ENCODE data around the gene SPON1.

GRCh38 chr11:14141676-14142075 lies 179.2 kb downstream of the SPON1 start:
- TF ChIP-seq, protein P1, sequence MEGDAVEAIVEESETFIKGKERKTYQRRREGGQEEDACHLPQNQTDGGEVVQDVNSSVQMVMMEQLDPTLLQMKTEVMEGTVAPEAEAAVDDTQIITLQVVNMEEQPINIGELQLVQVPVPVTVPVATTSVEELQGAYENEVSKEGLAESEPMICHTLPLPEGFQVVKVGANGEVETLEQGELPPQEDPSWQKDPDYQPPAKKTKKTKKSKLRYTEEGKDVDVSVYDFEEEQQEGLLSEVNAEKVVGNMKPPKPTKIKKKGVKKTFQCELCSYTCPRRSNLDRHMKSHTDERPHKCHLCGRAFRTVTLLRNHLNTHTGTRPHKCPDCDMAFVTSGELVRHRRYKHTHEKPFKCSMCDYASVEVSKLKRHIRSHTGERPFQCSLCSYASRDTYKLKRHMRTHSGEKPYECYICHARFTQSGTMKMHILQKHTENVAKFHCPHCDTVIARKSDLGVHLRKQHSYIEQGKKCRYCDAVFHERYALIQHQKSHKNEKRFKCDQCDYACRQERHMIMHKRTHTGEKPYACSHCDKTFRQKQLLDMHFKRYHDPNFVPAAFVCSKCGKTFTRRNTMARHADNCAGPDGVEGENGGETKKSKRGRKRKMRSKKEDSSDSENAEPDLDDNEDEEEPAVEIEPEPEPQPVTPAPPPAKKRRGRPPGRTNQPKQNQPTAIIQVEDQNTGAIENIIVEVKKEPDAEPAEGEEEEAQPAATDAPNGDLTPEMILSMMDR (conservative IDR thresholded peaks at IDR 0.05; ENCODE audit: low read depth in 2 of 2) = no peak
- no peak for TF ChIP-seq POLR2AphosphoS5 (IDR thresholded peaks at IDR 0.05; ENCODE audit: low read depth)
- TF ChIP-seq, protein P2, sequence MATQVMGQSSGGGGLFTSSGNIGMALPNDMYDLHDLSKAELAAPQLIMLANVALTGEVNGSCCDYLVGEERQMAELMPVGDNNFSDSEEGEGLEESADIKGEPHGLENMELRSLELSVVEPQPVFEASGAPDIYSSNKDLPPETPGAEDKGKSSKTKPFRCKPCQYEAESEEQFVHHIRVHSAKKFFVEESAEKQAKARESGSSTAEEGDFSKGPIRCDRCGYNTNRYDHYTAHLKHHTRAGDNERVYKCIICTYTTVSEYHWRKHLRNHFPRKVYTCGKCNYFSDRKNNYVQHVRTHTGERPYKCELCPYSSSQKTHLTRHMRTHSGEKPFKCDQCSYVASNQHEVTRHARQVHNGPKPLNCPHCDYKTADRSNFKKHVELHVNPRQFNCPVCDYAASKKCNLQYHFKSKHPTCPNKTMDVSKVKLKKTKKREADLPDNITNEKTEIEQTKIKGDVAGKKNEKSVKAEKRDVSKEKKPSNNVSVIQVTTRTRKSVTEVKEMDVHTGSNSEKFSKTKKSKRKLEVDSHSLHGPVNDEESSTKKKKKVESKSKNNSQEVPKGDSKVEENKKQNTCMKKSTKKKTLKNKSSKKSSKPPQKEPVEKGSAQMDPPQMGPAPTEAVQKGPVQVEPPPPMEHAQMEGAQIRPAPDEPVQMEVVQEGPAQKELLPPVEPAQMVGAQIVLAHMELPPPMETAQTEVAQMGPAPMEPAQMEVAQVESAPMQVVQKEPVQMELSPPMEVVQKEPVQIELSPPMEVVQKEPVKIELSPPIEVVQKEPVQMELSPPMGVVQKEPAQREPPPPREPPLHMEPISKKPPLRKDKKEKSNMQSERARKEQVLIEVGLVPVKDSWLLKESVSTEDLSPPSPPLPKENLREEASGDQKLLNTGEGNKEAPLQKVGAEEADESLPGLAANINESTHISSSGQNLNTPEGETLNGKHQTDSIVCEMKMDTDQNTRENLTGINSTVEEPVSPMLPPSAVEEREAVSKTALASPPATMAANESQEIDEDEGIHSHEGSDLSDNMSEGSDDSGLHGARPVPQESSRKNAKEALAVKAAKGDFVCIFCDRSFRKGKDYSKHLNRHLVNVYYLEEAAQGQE (IDR thresholded peaks at IDR 0.05; ENCODE audit: unreplicated experiment) = no peak
- TF ChIP-seq ZNF114 (CRISPR knock-in tag; IDR thresholded peaks at IDR 0.05) = no peak
- TF ChIP-seq EZH2 (IDR thresholded peaks at IDR 0.05; ENCODE audit: low read depth, unreplicated experiment) = no peak
- TF ChIP-seq CREB1 (CRISPR knock-in tag; IDR thresholded peaks at IDR 0.05; ENCODE audit: low read depth) = no peak
- TF ChIP-seq, protein P3, sequence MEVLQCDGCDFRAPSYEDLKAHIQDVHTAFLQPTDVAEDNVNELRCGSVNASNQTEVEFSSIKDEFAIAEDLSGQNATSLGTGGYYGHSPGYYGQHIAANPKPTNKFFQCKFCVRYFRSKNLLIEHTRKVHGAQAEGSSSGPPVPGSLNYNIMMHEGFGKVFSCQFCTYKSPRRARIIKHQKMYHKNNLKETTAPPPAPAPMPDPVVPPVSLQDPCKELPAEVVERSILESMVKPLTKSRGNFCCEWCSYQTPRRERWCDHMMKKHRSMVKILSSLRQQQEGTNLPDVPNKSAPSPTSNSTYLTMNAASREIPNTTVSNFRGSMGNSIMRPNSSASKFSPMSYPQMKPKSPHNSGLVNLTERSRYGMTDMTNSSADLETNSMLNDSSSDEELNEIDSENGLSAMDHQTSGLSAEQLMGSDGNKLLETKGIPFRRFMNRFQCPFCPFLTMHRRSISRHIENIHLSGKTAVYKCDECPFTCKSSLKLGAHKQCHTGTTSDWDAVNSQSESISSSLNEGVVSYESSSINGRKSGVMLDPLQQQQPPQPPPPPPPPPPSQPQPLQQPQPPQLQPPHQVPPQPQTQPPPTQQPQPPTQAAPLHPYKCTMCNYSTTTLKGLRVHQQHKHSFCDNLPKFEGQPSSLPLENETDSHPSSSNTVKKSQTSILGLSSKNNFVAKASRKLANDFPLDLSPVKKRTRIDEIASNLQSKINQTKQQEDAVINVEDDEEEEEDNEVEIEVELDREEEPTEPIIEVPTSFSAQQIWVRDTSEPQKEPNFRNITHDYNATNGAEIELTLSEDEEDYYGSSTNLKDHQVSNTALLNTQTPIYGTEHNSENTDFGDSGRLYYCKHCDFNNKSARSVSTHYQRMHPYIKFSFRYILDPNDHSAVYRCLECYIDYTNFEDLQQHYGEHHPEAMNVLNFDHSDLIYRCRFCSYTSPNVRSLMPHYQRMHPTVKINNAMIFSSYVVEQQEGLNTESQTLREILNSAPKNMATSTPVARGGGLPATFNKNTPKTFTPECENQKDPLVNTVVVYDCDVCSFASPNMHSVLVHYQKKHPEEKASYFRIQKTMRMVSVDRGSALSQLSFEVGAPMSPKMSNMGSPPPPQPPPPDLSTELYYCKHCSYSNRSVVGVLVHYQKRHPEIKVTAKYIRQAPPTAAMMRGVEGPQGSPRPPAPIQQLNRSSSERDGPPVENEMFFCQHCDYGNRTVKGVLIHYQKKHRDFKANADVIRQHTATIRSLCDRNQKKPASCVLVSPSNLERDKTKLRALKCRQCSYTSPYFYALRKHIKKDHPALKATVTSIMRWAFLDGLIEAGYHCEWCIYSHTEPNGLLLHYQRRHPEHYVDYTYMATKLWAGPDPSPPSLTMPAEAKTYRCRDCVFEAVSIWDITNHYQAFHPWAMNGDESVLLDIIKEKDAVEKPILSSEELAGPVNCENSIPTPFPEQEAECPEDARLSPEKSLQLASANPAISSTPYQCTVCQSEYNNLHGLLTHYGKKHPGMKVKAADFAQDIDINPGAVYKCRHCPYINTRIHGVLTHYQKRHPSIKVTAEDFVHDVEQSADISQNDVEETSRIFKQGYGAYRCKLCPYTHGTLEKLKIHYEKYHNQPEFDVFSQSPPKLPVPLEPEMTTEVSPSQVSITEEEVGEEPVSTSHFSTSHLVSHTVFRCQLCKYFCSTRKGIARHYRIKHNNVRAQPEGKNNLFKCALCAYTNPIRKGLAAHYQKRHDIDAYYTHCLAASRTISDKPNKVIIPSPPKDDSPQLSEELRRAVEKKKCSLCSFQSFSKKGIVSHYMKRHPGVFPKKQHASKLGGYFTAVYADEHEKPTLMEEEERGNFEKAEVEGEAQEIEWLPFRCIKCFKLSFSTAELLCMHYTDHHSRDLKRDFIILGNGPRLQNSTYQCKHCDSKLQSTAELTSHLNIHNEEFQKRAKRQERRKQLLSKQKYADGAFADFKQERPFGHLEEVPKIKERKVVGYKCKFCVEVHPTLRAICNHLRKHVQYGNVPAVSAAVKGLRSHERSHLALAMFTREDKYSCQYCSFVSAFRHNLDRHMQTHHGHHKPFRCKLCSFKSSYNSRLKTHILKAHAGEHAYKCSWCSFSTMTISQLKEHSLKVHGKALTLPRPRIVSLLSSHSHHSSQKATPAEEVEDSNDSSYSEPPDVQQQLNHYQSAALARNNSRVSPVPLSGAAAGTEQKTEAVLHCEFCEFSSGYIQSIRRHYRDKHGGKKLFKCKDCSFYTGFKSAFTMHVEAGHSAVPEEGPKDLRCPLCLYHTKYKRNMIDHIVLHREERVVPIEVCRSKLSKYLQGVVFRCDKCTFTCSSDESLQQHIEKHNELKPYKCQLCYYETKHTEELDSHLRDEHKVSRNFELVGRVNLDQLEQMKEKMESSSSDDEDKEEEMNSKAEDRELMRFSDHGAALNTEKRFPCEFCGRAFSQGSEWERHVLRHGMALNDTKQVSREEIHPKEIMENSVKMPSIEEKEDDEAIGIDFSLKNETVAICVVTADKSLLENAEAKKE (CRISPR knock-in tag; IDR thresholded peaks at IDR 0.05) = no peak
- TF ChIP-seq EZH2phosphoT487 (IDR thresholded peaks at IDR 0.05; ENCODE audit: unreplicated experiment) = no peak
- no peak for TF ChIP-seq JUNB (IDR thresholded peaks at IDR 0.05; ENCODE audit: unreplicated experiment)
- TF ChIP-seq, protein P4, sequence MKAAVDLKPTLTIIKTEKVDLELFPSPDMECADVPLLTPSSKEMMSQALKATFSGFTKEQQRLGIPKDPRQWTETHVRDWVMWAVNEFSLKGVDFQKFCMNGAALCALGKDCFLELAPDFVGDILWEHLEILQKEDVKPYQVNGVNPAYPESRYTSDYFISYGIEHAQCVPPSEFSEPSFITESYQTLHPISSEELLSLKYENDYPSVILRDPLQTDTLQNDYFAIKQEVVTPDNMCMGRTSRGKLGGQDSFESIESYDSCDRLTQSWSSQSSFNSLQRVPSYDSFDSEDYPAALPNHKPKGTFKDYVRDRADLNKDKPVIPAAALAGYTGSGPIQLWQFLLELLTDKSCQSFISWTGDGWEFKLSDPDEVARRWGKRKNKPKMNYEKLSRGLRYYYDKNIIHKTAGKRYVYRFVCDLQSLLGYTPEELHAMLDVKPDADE (IDR thresholded peaks at IDR 0.05) = no peak
